Parathyroid adenoma (tissue), 2 donors: ENCODE results near the gene CELSR2.

Source experiments
- H2AFZ ChIP-seq: fragments of 300-600 bp; sonication (generic); one replicate; pipeline ENCODE4 v1.7.0; 2017; ENCODE audit warnings: antibody characterized with exemption, mild to moderate bottlenecking
- H3K27ac ChIP-seq: fragments of 300-600 bp; sonication (generic); one replicate; pipeline ENCODE4 v1.7.0; 2017
- H3K27me3 ChIP-seq: fragments of 300-600 bp; sonication (generic); one replicate; pipeline ENCODE4 v1.7.0; 2017; ENCODE audit warnings: low read length; ENCODE audit not compliant: control insufficient read depth, insufficient read depth
- H3K36me3 ChIP-seq: fragments of 300-600 bp; sonication (generic); one replicate; pipeline ENCODE4 v1.7.0; 2017; ENCODE audit warnings: low read length; ENCODE audit not compliant: control insufficient read depth, insufficient read depth
- H3K4me1 ChIP-seq: fragments of 300-600 bp; sonication (generic); one replicate; pipeline ENCODE4 v1.7.0; 2017; ENCODE audit warnings: control low read depth
- H3K4me2 ChIP-seq: fragments of 300-600 bp; sonication (generic); one replicate; pipeline ENCODE4 v1.7.0; 2017; ENCODE audit warnings: low read length
- H3K4me3 ChIP-seq: fragments of 300-600 bp; sonication (generic); one replicate; pipeline ENCODE4 v1.7.0; 2017; ENCODE audit warnings: low read depth, low read length
- H3K79me2 ChIP-seq: fragments of 300-600 bp; sonication (generic); one replicate; pipeline ENCODE4 v1.7.0; 2017; ENCODE audit warnings: control low read depth
- H3K9ac ChIP-seq: fragments of 300-600 bp; sonication (generic); one replicate; pipeline ENCODE4 v1.7.0; 2017; ENCODE audit warnings: mild to moderate bottlenecking
- H3K9me3 ChIP-seq: fragments of 300-600 bp; sonication (generic); one replicate; pipeline ENCODE4 v1.7.0; 2017; ENCODE audit warnings: low read length; ENCODE audit not compliant: control insufficient read depth
- TF ChIP-seq, protein P1 (sequence below): fragments of 300-600 bp; sonication (generic); IDR thresholded peaks from one replicate; pipeline ENCODE4 v1.7.0; 2017; ENCODE audit warnings: antibody characterized with exemption, mild to moderate bottlenecking
- donor health status: primary hyperparathyroidism.

Gene CELSR2

GRCh38 chr1:109261578-109261977 lies 12.2 kb downstream of the CELSR2 start:
- H3K4me2 ChIP-seq, result no peak overlapping the region
- no peaks in the 10 kb centered on the region for H3K9me3 ChIP-seq
- no peak overlapping the region for H3K27ac ChIP-seq
- no peak overlapping the region for H3K9ac ChIP-seq
- no peak overlapping the region for H2AFZ ChIP-seq
- TF ChIP-seq, protein P1, sequence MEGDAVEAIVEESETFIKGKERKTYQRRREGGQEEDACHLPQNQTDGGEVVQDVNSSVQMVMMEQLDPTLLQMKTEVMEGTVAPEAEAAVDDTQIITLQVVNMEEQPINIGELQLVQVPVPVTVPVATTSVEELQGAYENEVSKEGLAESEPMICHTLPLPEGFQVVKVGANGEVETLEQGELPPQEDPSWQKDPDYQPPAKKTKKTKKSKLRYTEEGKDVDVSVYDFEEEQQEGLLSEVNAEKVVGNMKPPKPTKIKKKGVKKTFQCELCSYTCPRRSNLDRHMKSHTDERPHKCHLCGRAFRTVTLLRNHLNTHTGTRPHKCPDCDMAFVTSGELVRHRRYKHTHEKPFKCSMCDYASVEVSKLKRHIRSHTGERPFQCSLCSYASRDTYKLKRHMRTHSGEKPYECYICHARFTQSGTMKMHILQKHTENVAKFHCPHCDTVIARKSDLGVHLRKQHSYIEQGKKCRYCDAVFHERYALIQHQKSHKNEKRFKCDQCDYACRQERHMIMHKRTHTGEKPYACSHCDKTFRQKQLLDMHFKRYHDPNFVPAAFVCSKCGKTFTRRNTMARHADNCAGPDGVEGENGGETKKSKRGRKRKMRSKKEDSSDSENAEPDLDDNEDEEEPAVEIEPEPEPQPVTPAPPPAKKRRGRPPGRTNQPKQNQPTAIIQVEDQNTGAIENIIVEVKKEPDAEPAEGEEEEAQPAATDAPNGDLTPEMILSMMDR, result no peak
- no peaks in the 10 kb centered on the region for H3K4me1 ChIP-seq
- no peaks in the 10 kb centered on the region for H3K36me3 ChIP-seq
- no peaks in the 10 kb centered on the region for H3K27me3 ChIP-seq
- no peak overlapping the region for H3K4me3 ChIP-seq
- no peaks in the 10 kb centered on the region for H3K79me2 ChIP-seq

DNA sequence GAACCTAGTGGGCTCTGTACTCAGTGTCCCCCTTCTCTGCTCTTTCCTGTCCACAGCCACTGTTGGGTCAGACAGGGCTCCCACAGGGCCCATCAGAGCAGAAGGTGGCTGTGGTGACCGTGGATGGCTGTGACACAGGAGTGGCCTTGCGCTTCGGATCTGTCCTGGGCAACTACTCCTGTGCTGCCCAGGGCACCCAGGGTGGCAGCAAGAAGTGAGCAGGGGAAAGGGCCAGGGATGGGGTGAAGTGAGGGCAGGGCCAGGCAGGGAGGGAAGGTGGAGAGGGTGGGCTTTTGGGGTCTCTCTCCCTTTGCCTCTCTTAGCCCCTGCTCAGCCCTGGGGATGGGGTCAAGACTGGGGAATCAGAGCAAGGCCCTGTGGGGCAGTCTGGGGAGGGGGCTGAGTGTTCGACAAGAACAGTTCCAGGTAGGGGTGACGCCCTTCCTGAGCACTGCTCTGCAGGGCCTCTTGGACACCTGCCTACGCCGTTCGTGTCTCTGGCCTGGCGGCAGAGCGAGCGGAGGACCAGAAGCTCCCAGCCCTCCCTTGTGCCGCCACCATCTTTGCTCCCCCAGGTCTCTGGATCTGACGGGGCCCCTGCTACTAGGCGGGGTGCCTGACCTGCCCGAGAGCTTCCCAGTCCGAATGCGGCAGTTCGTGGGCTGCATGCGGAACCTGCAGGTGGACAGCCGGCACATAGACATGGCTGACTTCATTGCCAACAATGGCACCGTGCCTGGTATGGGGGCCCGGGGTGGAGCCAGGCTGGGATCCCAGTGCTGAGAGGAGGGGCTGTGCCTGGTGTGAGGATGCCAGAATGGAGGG lies 13.1 kb downstream of the CELSR2 start:
- Histone ChIP-seq H3K27me3 (no peaks in the 10 kb centered on the region), H3K36me3 (no peaks in the 10 kb centered on the region), H3K4me2 (no peak overlapping the region), H2AFZ (no peak overlapping the region), H3K79me2 (no peaks in the 10 kb centered on the region), H3K27ac (no peak overlapping the region), H3K4me3 (no peak overlapping the region), H3K9ac (no peak overlapping the region), H3K9me3 (no peaks in the 10 kb centered on the region), H3K4me1 (no peaks in the 10 kb centered on the region)
- TF ChIP-seq, protein P1, result no peak

DNA sequence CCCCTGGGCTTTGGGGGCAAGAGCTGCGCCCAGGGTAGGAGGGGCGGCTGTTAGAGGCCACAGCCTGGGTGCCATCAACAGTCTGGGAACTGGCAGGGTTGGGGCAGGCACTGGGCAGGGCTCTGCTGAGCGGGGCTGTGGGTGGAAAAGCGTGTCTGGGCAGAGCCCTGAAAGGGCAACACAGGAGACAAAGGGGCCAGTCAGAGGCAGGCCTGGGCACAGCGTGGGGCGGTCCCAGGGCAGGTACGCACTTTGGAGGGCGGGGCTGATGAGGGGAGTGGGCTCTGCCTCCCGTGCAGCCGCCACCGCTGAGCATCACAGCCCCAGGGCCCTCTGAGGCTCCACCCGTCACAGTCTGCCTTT lies 13.9 kb downstream of the CELSR2 start:
- Histone ChIP-seq H3K9me3 (no peaks in the 10 kb centered on the region), H3K79me2 (no peaks in the 10 kb centered on the region), H3K4me3 (no peak overlapping the region), H3K4me1 (no peaks in the 10 kb centered on the region), H3K4me2 (no peak overlapping the region), H3K9ac (no peak overlapping the region), H3K36me3 (no peaks in the 10 kb centered on the region), H3K27ac (no peak overlapping the region), H3K27me3 (no peaks in the 10 kb centered on the region), H2AFZ (no peak overlapping the region)
- TF ChIP-seq, protein P1, result no peak

DNA sequence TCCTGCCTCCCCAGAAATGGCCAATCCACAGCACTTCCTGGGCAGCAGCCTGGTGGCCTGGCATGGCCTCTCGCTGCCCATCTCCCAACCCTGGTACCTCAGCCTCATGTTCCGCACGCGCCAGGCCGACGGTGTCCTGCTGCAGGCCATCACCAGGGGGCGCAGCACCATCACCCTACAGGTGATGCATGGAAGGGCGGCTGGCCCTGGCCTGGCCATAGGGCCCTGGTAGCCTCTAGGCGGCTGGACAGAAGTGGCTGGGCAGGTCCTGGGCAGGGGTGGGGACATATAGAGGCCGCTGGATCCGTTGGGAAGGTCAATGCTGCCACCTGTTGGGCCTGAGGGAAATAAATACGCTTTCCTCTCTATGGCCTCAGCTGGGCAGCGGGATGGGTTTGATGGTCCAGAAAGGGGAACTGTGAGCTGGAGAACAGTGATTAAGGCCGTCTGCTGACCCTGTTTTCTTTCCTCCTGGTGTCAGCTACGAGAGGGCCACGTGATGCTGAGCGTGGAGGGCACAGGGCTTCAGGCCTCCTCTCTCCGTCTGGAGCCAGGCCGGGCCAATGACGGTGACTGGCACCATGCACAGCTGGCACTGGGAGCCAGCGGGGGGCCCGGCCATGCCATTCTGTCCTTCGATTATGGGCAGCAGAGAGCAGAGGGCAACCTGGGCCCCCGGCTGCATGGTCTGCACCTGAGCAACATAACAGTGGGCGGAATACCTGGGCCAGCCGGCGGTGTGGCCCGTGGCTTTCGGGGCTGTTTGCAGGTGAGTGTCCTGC lies 14.4 kb downstream of the CELSR2 start:
- TF ChIP-seq, protein P1, result peak; percentile 57
- Histone ChIP-seq H3K27ac (no peak overlapping the region), H3K9ac (no peak overlapping the region), H3K4me1 (no peaks in the 10 kb centered on the region), H3K9me3 (no peaks in the 10 kb centered on the region), H3K27me3 (no peaks in the 10 kb centered on the region), H3K4me2 (no peak overlapping the region), H3K79me2 (no peaks in the 10 kb centered on the region), H2AFZ (no peak overlapping the region), H3K4me3 (no peak overlapping the region), H3K36me3 (no peaks in the 10 kb centered on the region)
